GM18511 (cell line): ENCODE data around the gene ZYG11B.
A peak's percentile ranks its signal among the peaks of the same experiment; 100 is the strongest.
"Not testable (repeated sequence)": the region's sequence is repeated elsewhere in the genome, so short reads cannot be mapped to it uniquely, and the experiment has no call there.

Source experiments
- ATAC-seq: cut with Tn5 transposase; IDR thresholded peaks from one replicate; pipeline ENCODE4 v1.9.1; 2021; ENCODE audit warnings: mild to moderate bottlenecking, moderate library complexity; ENCODE audit not compliant: unreplicated experiment

Gene ZYG11B

GRCh38 chr1:52842643-52843310 is 116.5 kb downstream of the ZYG11B start, which contains the start of gene ZYG11A:
TSS of gene ZYG11A (plus strand) at chr1:52842760. CDS start at chr1:52842884, 124 bp downstream.
- no peak for ATAC-seq

- not testable (repeated sequence) for ATAC-seq
Observed at GRCh38 chr1:52845119-52845518, 118.9 kb downstream of the ZYG11B start.

DNA sequence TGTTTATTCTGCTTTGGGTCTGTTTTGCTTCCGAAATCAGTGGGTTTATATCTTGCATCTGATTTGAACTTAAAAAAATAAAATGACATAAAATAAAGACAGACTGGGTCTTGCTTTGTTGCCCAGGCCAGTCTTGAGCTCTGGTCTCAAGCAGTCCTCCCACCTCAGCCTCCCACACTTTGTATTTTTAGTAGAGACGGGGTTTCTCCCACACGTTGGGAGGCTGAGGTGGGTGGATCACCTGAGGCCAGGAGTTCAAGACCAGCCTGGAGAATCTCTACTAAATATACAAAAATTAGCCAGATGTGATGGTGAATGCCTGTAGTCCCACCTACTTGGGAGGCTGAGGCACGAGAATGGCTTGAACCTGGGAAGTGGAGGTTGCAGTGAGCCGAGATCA is 122.2 kb downstream of the ZYG11B start:
- no peak for ATAC-seq

GRCh38 chr1:52850951-52851350 is 124.7 kb downstream of the ZYG11B start:
- ATAC-seq, result no peak

GRCh38 chr1:52852854-52853253 is 126.6 kb downstream of the ZYG11B start:
- ATAC-seq, result no peak

GRCh38 chr1:52855584-52855983 is 129.3 kb downstream of the ZYG11B start:
- no peak for ATAC-seq

- ATAC-seq, result no peak
Observed at GRCh38 chr1:52856026-52856425, 129.8 kb downstream of the ZYG11B start.

GRCh38 chr1:52857443-52857842 is 131.2 kb downstream of the ZYG11B start:
- no peak for ATAC-seq

- ATAC-seq, result no peak
Observed at GRCh38 chr1:52862666-52863458, 136.6 kb downstream of the ZYG11B start.

GRCh38 chr1:52867087-52867863 is 141.0 kb downstream of the ZYG11B start:
- ATAC-seq, result peak; percentile 91

DNA sequence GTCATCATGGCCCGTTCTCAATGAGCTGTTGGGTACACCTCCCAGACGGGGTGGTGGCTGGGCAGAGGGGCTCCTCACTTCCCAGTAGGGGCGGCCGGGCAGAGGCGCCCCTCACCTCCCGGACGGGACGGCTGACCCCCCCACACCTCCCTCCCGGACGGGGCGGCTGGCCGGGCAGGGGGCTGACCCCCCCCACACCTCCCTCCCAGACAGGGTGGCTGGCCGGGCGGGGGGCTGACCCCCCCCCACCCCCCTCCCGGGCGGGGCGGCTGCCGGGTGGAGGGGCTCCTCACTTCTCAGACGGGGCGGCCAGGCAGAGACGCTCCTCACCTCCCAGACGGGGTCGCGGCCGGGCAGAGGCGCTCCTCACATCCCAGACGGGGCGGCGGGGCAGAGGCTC is 143.5 kb downstream of the ZYG11B start:
- ATAC-seq, result not testable (repeated sequence)

DNA sequence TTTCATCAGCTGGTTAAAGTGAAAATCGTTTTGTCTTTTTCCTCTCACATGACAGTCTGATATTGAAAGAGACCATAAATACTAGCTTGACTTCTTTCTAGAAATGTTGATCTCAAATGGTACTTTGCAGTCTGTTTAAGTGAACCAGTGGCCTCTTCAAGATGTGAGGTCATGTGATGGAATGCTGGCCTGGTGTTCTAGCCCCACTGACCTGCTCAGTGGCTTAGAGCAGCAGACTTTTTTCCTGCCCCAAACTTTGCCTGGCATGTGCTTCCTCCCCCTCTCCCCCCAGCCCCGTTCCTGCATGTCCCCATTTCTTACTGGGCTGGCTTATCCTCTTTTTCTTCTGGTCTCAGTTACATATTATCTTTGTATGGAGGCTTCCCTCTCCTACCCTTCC is 150.6 kb downstream of the ZYG11B start:
- no peak for ATAC-seq
